OCI-LY1 (cell line): ENCODE results near the gene ORAI3.

Experiments used
- H2AFZ ChIP-seq: fragments of 200-600 bp; sonication (generic), shearing (Covaris generic); 2 replicates; pipeline ENCODE4 v1.6.0; 2014; ENCODE audit warnings: antibody characterized with exemption, mild to moderate bottlenecking, low read length
- H3F3A ChIP-seq: fragments of 200-600 bp; sonication (generic), shearing (Covaris generic); 2 replicates; pipeline ENCODE4 v1.6.0; 2014; ENCODE audit warnings: mild to moderate bottlenecking, antibody characterized with exemption, low read length, moderate library complexity; ENCODE audit not compliant: insufficient read depth
- H3K27ac ChIP-seq: fragments of 200-600 bp; sonication (generic); 2 replicates; pipeline ENCODE4 v1.5.1; 2014; ENCODE audit warnings: low read length, mixed run types, mild to moderate bottlenecking, low read depth; ENCODE audit not compliant: poor library complexity, severe bottlenecking
- H3K27me3 ChIP-seq: fragments of 200-600 bp; sonication (generic); 2 replicates; pipeline ENCODE4 v1.6.0; 2014; ENCODE audit warnings: antibody characterized with exemption, mild to moderate bottlenecking, low read length, moderate library complexity; ENCODE audit not compliant: insufficient read depth
- H3K36me3 ChIP-seq: fragments of 200-600 bp; sonication (generic); 2 replicates; pipeline ENCODE4 v1.6.1; 2014; ENCODE audit warnings: mild to moderate bottlenecking, antibody characterized with exemption, low read length, moderate library complexity, mixed read lengths; ENCODE audit not compliant: insufficient read depth
- H3K4me1 ChIP-seq: fragments of 200-600 bp; sonication (generic); 2 replicates; pipeline ENCODE4 v1.5.1; 2014; ENCODE audit warnings: mild to moderate bottlenecking, low read length, moderate library complexity; ENCODE audit not compliant: insufficient read depth, severe bottlenecking
- H3K4me2 ChIP-seq: fragments of 200-600 bp; sonication (generic), shearing (Covaris generic); 2 replicates; pipeline ENCODE4 v1.6.1; 2014; ENCODE audit warnings: low read length
- H3K4me3 ChIP-seq: fragments of 200-600 bp; sonication (generic); 2 replicates; pipeline ENCODE4 v1.5.1; 2014; ENCODE audit warnings: low read length, low read depth, mild to moderate bottlenecking, mixed read lengths; ENCODE audit not compliant: poor library complexity, severe bottlenecking
- H3K79me2 ChIP-seq: fragments of 200-600 bp; shearing (Covaris generic); 2 replicates; pipeline ENCODE4 v1.6.1; 2016; ENCODE audit warnings: mixed run types, low read length, mixed read lengths; ENCODE audit not compliant: insufficient read depth
- H3K9ac ChIP-seq: fragments of 200-600 bp; sonication (generic), shearing (Covaris generic); 2 replicates; pipeline ENCODE4 v1.6.1; 2014; ENCODE audit warnings: mild to moderate bottlenecking, low read length, mixed read lengths
- H3K9me2 ChIP-seq: fragments of 200-600 bp; sonication (generic), shearing (Covaris generic); 2 replicates; pipeline ENCODE4 v1.6.1; 2014; ENCODE audit warnings: low read depth, mild to moderate bottlenecking, low read length, mixed read lengths
- H3K9me3 ChIP-seq: fragments of 200-600 bp; shearing (Covaris generic); 2 replicates; pipeline ENCODE4 v1.6.1; 2014; ENCODE audit warnings: low read length, mixed read lengths
- H4K20me1 ChIP-seq: fragments of 200-600 bp; sonication (generic), shearing (Covaris generic); 2 replicates; pipeline ENCODE4 v1.6.0; 2016; ENCODE audit warnings: mild to moderate bottlenecking, low read length; ENCODE audit not compliant: insufficient read depth
- CTCF ChIP-seq: fragments of 200-600 bp; sonication (generic), shearing (Covaris generic); IDR thresholded peaks from 2 replicates; pipeline ENCODE4 v1.5.1; 2017; ENCODE audit warnings: mild to moderate bottlenecking, antibody characterized with exemption, low read length, moderate library complexity, mixed read lengths
- EZH2 ChIP-seq: fragments of 200-600 bp; sonication (generic), shearing (Covaris generic); IDR thresholded peaks from 2 replicates; pipeline ENCODE4 v1.8.0; 2017; ENCODE audit warnings: borderline replicate concordance, mixed run types, mild to moderate bottlenecking, antibody characterized with exemption, low read length, moderate library complexity, mixed read lengths

ORAI3 gene

DNA sequence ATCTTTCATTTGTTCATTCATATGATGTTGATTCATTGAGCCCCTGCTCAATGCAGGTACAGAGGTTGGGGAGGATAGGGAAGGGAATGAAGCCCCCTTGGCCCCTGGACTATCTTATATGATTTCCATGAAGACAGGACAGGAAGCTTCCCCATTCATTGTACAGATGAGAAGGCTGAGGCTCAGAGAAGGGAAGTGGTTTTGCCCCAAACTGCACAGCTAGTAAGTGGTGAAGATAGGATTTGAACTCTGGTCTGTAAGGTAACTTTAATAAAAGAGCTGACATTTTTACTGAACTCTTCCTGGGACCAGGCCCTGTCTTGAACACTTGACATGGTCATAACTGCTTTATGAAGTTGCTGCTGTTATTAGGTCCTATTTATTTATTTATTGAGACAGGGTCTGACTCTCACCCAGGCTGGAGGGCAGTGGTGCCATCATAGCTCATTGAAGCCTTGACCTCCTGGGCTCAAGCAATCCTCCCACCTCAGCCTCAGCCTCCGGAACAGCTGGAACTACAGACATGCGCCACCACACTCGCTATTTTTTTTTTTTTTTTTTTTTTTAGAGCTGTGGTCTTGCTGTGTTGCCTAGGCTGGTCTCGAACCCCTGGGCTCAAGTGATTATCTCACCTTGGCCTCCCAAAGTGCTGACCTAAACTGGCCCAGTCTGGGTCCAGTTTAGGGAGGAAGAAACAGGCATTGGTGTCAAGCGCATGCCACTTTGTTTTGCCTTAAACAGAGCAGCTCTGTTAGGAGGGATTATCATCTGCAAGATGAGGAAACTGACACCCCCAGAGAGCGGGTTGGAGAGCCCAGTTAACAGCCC is 47.5 kb upstream of the ORAI3 start:
- Histone ChIP-seq H3K27me3 (no peaks in the 10 kb centered on the region), H3K4me1 (peaks cover 42% of the 10 kb centered on the region), H2AFZ (no peak overlapping the region), H3K36me3 (no peaks in the 10 kb centered on the region), H3K27ac (no peak overlapping the region), H4K20me1 (no peaks in the 10 kb centered on the region), H3K79me2 (no peaks in the 10 kb centered on the region), H3K9me3 (no peaks in the 10 kb centered on the region), H3K9ac (peak overlapping the region; percentile 40; the same call in 1 of the 2 replicates), H3K4me2 (peak overlapping the region; percentile 66), H3F3A (no peaks in the 10 kb centered on the region), H3K4me3 (peak overlapping the region; percentile 44), H3K9me2 (no peaks in the 10 kb centered on the region)
- TF ChIP-seq CTCF = no peak
- TF ChIP-seq EZH2 = no peak

GRCh38 chr16:30902029-30902972 is 46.6 kb upstream of the ORAI3 start:
- no peaks in the 10 kb centered on the region for H3K36me3 ChIP-seq
- no peaks in the 10 kb centered on the region for H3K9me2 ChIP-seq
- no peaks in the 10 kb centered on the region for H3K79me2 ChIP-seq
- no peak overlapping the region for H2AFZ ChIP-seq
- no peaks in the 10 kb centered on the region for H3K27me3 ChIP-seq
- no peaks in the 10 kb centered on the region for H4K20me1 ChIP-seq
- peaks cover 35% of the 10 kb centered on the region for H3K4me1 ChIP-seq
- TF ChIP-seq EZH2 (no peak), CTCF (no peak)
- H3K4me2 ChIP-seq = peak overlapping the region; percentile 83
- H3K9ac ChIP-seq = peak overlapping the region; percentile 50
- H3F3A ChIP-seq = no peaks in the 10 kb centered on the region
- H3K4me3 ChIP-seq = peak overlapping the region; percentile 54
- no peaks in the 10 kb centered on the region for H3K9me3 ChIP-seq
- peak overlapping the region; percentile 34 for H3K27ac ChIP-seq

DNA sequence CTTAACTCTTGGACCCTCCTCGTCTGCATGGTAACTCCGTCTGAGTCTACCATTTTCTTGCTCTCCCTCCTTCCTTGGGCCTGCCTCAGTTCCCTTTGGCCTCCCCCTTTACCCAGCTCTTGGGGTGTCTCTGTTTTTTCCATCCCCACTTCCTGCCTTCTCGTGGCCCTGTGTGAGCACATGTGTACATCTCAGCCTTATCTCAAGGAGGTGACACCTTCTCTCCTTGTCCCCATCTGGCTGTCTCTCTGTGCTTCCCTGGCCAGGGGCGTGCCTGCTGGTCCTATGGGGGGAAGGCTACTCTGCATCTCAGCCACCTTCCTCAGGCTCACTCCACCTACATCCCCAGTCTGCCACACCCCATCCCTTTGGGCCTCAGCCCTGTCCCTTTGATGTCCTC is 45.9 kb upstream of the ORAI3 start:
- Histone ChIP-seq H3K9me2 (no peaks in the 10 kb centered on the region), H3K79me2 (no peaks in the 10 kb centered on the region), H3K36me3 (no peaks in the 10 kb centered on the region), H3K4me3 (no peak overlapping the region), H4K20me1 (no peaks in the 10 kb centered on the region), H3K27me3 (no peaks in the 10 kb centered on the region), H2AFZ (no peak overlapping the region), H3K27ac (peak overlapping the region; percentile 34), H3F3A (no peaks in the 10 kb centered on the region), H3K9ac (no peak overlapping the region), H3K4me2 (no peak overlapping the region), H3K4me1 (peaks cover 29% of the 10 kb centered on the region), H3K9me3 (no peaks in the 10 kb centered on the region)
- TF ChIP-seq CTCF (no peak), EZH2 (no peak)
